KMS-11 (cell line): ENCODE results near the gene TOR1AIP2.

Experiments
- H2AFZ ChIP-seq: fragments of 200-600 bp; sonication (generic); 2 replicates; pipeline ENCODE4 v1.6.1; 2016; ENCODE audit warnings: antibody characterized with exemption, mixed run types, low read depth
- H3K27ac ChIP-seq: fragments of 200-600 bp; sonication (generic); 2 replicates; pipeline ENCODE4 v1.6.1; 2016; ENCODE audit warnings: mild to moderate bottlenecking, mixed run types
- H3K27me3 ChIP-seq: fragments of 200-600 bp; sonication (generic); 2 replicates; pipeline ENCODE4 v1.6.1; 2017; ENCODE audit warnings: mild to moderate bottlenecking, low read depth, mixed run types, moderate library complexity; ENCODE audit not compliant: insufficient read depth
- H3K36me3 ChIP-seq: fragments of 200-600 bp; sonication (generic); 2 replicates; pipeline ENCODE4 v1.6.1; 2017; ENCODE audit warnings: mild to moderate bottlenecking, mixed run types; ENCODE audit not compliant: insufficient read depth
- H3K4me1 ChIP-seq: fragments of 200-600 bp; sonication (generic); 2 replicates; pipeline ENCODE4 v1.6.1; 2016; ENCODE audit warnings: mild to moderate bottlenecking, low read depth, mixed run types; ENCODE audit not compliant: poor library complexity, severe bottlenecking
- H3K4me2 ChIP-seq: fragments of 200-600 bp; sonication (generic); 2 replicates; pipeline ENCODE4 v1.7.0; 2016; ENCODE audit warnings: mild to moderate bottlenecking, mixed run types
- H3K4me3 ChIP-seq: fragments of 200-600 bp; sonication (generic); IDR thresholded peaks from 2 replicates; pipeline ENCODE4 v1.6.1; 2017; ENCODE audit warnings: low read depth, low read length, mixed read lengths; ENCODE audit not compliant: insufficient read depth
- H3K79me2 ChIP-seq: fragments of 200-600 bp; sonication (generic); 2 replicates; pipeline ENCODE4 v1.6.1; 2016; ENCODE audit warnings: low read depth, mixed run types; ENCODE audit not compliant: insufficient read depth
- H3K9ac ChIP-seq: fragments of 200-600 bp; sonication (generic); 2 replicates; pipeline ENCODE4 v1.6.1; 2016; ENCODE audit warnings: mild to moderate bottlenecking, mixed run types
- H4K20me1 ChIP-seq: fragments of 200-600 bp; sonication (generic); 2 replicates; pipeline ENCODE4 v1.6.1; 2016; ENCODE audit warnings: mild to moderate bottlenecking, mixed run types; ENCODE audit not compliant: insufficient read depth
- CTCF ChIP-seq: fragments of 200-600 bp; sonication (generic); conservative IDR thresholded peaks from 2 replicates; pipeline ENCODE4 v1.6.1; 2017; ENCODE audit warnings: low read depth, mild to moderate bottlenecking, antibody characterized with exemption, low read length, moderate library complexity, mixed read lengths

The TOR1AIP2 gene

GRCh38 chr1:179808503-179808902 lies 69.1 kb downstream of the TOR1AIP2 start:
- H4K20me1 ChIP-seq = no peaks in the 10 kb centered on the region
- H3K36me3 ChIP-seq = no peaks in the 10 kb centered on the region
- no peak overlapping the region for H2AFZ ChIP-seq
- no peak overlapping the region for H3K27ac ChIP-seq
- H3K9ac ChIP-seq = no peak overlapping the region
- no peak for TF ChIP-seq CTCF
- no peaks in the 10 kb centered on the region for H3K79me2 ChIP-seq
- no peak overlapping the region for H3K4me3 ChIP-seq
- H3K27me3 ChIP-seq = no peaks in the 10 kb centered on the region
- no peaks in the 10 kb centered on the region for H3K4me1 ChIP-seq
- H3K4me2 ChIP-seq = no peak overlapping the region

GRCh38 chr1:179807691-179808485 lies 69.7 kb downstream of the TOR1AIP2 start:
- Histone ChIP-seq H4K20me1 (no peaks in the 10 kb centered on the region), H3K4me3 (no peak overlapping the region), H3K4me1 (no peaks in the 10 kb centered on the region), H3K4me2 (no peak overlapping the region), H3K27ac (no peak overlapping the region), H3K79me2 (no peaks in the 10 kb centered on the region), H3K36me3 (no peaks in the 10 kb centered on the region), H3K9ac (no peak overlapping the region), H3K27me3 (no peaks in the 10 kb centered on the region), H2AFZ (no peak overlapping the region)
- no peak for TF ChIP-seq CTCF

DNA sequence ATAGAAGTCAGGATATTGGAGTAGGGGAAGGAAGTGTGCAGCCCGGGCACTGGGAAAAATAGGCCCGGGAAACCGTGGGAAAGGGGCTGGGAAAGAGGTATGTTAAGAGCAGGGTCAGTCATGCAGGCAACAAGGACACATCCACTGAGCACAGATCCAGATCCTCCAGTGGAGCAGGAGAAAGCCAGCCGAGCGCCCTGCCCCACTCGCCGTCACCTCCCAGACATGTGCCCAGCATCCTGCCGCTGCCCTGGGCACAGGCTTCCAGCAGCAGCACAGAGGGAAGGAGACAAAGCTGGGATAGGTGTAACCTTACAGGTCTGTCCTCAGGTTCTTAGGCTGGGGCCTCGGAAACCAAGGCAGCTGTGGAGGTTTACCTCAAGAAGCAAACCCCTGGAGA lies 70.3 kb downstream of the TOR1AIP2 start:
- no peak for TF ChIP-seq CTCF
- H3K36me3 ChIP-seq = no peaks in the 10 kb centered on the region
- no peak overlapping the region for H3K9ac ChIP-seq
- H3K4me1 ChIP-seq = no peaks in the 10 kb centered on the region
- no peak overlapping the region for H3K4me2 ChIP-seq
- H3K4me3 ChIP-seq = no peak overlapping the region
- no peak overlapping the region for H2AFZ ChIP-seq
- no peak overlapping the region for H3K27ac ChIP-seq
- no peaks in the 10 kb centered on the region for H3K27me3 ChIP-seq
- H4K20me1 ChIP-seq = no peaks in the 10 kb centered on the region
- H3K79me2 ChIP-seq = no peaks in the 10 kb centered on the region

DNA sequence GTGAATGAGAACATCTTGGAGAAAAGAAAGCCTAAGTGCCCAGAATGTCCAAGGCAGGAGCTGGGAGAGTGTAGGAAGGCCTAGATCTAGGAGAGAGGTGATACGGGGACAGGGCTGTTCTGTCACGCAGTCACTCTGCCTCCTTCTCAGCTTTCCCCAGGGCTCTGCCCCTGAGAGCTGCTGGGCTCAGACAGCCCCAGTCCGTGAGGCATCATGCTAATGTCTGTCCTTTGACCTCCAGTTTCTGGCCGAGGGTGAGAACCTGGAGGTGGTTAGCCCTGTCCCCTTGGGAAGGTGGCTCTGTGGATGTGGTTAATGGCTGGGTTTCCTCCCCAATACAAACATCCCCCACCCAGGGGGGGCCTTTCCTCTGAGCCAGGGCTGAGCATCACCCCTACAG lies 71.3 kb downstream of the TOR1AIP2 start:
- H3K27me3 ChIP-seq = no peaks in the 10 kb centered on the region
- no peak overlapping the region for H3K4me3 ChIP-seq
- no peak overlapping the region for H3K9ac ChIP-seq
- no peaks in the 10 kb centered on the region for H3K36me3 ChIP-seq
- H4K20me1 ChIP-seq = no peaks in the 10 kb centered on the region
- no peaks in the 10 kb centered on the region for H3K79me2 ChIP-seq
- no peak overlapping the region for H3K4me2 ChIP-seq
- TF ChIP-seq CTCF = no peak
- no peak overlapping the region for H2AFZ ChIP-seq
- H3K4me1 ChIP-seq = no peaks in the 10 kb centered on the region
- no peak overlapping the region for H3K27ac ChIP-seq
